ENCODE measurements around the gene BBIP1.
"Not testable (repeated sequence)": the region's sequence is repeated elsewhere in the genome, so short reads cannot be mapped to it uniquely, and the experiment has no call there.

The BBIP1 gene

GRCh38 chr10:110923856-110924493, 5.0 kb upstream of the BBIP1 start:
- H3K36me3 ChIP-seq (ENCODE audit: control insufficient read depth, insufficient read depth, low read length): no peaks in the 10 kb centered on the region
- DNase-seq (ENCODE audit: extremely low read depth, insufficient read length): peak; percentile 27
- peak overlapping the region; percentile 53 for H3K4me3 ChIP-seq (replicated peaks; ENCODE audit: low read depth, low read length)
- TF ChIP-seq, protein P1, sequence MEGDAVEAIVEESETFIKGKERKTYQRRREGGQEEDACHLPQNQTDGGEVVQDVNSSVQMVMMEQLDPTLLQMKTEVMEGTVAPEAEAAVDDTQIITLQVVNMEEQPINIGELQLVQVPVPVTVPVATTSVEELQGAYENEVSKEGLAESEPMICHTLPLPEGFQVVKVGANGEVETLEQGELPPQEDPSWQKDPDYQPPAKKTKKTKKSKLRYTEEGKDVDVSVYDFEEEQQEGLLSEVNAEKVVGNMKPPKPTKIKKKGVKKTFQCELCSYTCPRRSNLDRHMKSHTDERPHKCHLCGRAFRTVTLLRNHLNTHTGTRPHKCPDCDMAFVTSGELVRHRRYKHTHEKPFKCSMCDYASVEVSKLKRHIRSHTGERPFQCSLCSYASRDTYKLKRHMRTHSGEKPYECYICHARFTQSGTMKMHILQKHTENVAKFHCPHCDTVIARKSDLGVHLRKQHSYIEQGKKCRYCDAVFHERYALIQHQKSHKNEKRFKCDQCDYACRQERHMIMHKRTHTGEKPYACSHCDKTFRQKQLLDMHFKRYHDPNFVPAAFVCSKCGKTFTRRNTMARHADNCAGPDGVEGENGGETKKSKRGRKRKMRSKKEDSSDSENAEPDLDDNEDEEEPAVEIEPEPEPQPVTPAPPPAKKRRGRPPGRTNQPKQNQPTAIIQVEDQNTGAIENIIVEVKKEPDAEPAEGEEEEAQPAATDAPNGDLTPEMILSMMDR (IDR thresholded peaks at IDR 0.05; ENCODE audit: insufficient read depth, low read length, poor library complexity, severe bottlenecking): no peak
- H3K27me3 ChIP-seq (replicated peaks; ENCODE audit: control insufficient read depth, insufficient read depth, low read length): no peaks in the 10 kb centered on the region

DNA sequence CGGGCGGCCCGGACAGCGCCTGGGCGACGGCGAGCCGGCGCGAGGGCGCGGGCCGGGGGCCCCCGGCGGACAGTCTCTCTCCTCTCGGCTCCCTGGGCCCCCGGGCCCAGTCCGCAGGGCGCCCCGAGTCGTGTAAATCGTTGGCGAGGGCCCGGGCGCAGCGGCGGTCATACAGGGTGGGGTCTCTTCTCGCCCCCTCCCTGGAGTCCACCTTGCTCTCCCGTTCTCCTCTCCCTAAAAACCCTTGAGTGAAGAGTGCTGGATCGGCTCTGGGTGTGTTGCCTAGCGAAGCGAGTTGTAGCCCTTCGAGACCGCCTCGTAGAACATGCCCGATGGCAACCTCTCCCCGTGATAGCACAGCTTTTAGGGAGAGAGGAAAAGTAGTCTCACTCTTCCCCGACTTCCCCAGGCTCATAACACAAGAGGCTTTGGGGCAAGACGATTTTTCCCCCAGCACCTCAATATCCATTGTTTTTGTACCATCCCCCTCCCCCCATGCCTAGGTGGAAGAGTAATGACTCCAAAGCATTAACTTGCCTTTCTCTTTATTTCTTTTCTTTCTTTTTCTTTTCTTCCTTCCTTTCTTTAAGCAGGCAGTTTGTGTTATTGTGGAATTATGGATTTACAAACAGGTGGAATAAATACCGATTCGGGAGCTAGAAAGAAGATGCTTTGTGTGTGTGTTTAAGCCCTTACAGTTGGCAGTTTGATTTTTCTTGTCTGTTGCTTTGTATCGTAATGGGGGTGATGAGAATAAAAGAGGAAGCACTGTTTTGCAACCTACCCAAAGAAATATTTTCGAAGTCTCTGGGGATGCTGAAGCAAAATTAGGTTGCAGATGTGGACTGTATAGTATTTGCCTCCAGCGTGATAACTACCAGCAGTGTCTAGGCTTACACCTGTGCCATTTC, 1.2 kb upstream of the BBIP1 start:
- peak; percentile 67 for DNase-seq (ENCODE audit: extremely low read depth, insufficient read length)
- TF ChIP-seq, protein P1 (IDR thresholded peaks at IDR 0.05; ENCODE audit: insufficient read depth, low read length, poor library complexity, severe bottlenecking): no peak
- Histone ChIP-seq H3K4me3 (replicated peaks; ENCODE audit: low read depth, low read length) (peak overlapping the region; percentile 98), H3K36me3 (ENCODE audit: control insufficient read depth, insufficient read depth, low read length) (no peaks in the 10 kb centered on the region; the same call in 1 of the 2 replicates), H3K27me3 (replicated peaks; ENCODE audit: control insufficient read depth, insufficient read depth, low read length) (no peaks in the 10 kb centered on the region)

DNA sequence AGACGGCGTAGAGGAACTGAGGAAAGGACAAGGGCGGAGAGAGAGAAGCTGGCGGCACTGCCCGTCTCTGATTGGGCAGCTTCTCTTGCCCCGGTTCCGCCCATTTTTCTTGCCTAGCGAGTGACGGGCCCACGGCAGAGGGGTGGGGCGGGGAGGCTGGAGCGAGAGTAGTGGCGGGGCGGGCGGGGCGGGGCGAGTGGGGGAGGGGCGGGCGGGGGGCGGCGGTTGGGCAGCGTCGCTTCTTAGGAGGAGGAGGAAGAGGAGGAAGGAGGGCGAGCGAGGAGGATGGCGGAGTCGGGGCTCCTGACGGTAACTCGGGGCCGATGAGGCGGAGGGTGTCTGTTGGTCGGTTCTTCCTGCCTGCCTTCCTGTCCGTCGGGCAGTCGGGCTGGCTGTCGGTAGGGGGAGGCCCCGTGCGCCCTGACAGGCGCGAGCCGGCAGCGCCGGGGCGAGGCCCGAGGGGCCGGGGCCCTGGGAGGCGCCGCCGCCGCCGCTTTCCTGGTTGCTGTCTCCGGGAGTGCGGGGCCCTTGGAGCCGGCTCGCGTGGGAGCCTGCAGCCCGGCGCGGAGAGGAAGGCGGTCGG, 460 bp upstream of the BBIP1 start, which contains the start of gene SHOC2:
TSS of gene SHOC2 (plus strand) at position 256 of the 583 bp plus-strand sequence. CDS start 44,755 bp downstream, outside the sequence.
- H3K36me3 ChIP-seq (ENCODE audit: control insufficient read depth, insufficient read depth, low read length): no peaks in the 10 kb centered on the region; the same call in 1 of the 2 replicates
- peak within 1 kb of the TSS; percentile 98 for H3K4me3 ChIP-seq (replicated peaks; ENCODE audit: low read depth, low read length)
- no peak for DNase-seq (ENCODE audit: extremely low read depth, insufficient read length)
- TF ChIP-seq, protein P1 (IDR thresholded peaks at IDR 0.05; ENCODE audit: insufficient read depth, low read length, poor library complexity, severe bottlenecking): peak; percentile 31
- no peaks in the 10 kb centered on the region for H3K27me3 ChIP-seq (replicated peaks; ENCODE audit: control insufficient read depth, insufficient read depth, low read length)

DNA sequence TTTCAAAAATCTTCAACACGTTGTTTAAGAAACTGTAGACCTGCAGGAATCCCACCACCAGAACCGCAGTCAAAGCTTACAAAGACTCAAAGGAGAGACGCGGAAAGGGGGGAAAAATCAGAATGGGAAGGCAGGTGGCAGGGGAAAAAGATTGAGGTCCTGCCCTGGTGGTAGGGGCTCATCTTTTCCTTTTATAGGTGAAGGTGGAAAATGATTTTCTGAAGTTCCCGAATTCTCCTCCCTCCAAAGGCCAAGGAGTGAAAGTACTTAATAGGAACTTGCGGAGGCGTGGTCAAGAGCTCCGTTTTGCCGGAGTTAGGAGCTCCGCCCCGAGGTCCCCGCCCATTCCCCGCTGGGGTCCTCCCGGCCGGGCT, 724 bp downstream of the BBIP1 start:
- Histone ChIP-seq H3K4me3 (replicated peaks; ENCODE audit: low read depth, low read length) (peak overlapping the region; percentile 93), H3K36me3 (ENCODE audit: control insufficient read depth, insufficient read depth, low read length) (no peaks in the 10 kb centered on the region; the same call in 1 of the 2 replicates), H3K27me3 (replicated peaks; ENCODE audit: control insufficient read depth, insufficient read depth, low read length) (no peaks in the 10 kb centered on the region)
- TF ChIP-seq, protein P1 (IDR thresholded peaks at IDR 0.05; ENCODE audit: insufficient read depth, low read length, poor library complexity, severe bottlenecking): no peak
- DNase-seq (ENCODE audit: extremely low read depth, insufficient read length): peak; percentile 26

DNA sequence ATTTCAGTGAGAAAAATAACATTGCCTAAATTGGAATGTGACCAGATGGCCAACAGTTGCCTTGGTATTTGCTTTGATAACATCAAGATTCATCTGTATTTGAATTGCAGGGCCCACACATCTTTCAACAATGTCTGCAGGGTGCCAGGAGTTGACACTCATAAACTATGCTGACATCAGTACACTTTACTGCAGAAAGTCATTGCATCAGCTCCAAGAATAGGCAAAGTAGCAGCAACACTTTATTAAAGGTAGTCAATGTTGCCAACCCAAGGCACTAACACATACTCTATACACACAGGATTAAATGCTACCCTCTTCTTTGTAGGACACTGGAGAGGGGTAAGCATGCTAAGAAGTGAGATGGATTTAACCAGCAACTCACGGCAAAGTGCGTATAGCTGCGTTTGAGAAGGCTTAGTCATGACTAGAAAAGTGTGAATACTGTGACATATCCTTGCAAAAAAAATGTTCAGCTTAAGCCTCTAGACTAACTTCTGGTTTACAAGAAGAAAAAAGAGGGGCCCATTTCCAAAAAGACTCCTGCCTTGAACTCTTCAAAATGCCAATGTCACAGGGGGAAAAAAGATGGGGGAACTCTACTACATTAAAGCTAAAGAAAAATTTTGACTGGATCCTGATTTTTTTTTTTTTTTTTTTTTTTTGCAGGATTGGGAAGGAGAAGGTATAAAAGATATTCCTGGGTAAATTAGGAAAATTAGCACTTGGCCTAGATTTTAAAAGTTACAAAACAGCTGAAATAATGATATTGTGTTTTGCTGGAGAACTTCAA, 2.2 kb downstream of the BBIP1 start:
- Histone ChIP-seq H3K27me3 (replicated peaks; ENCODE audit: control insufficient read depth, insufficient read depth, low read length) (no peaks in the 10 kb centered on the region), H3K36me3 (ENCODE audit: control insufficient read depth, insufficient read depth, low read length) (no peaks in the 10 kb centered on the region; the same call in 1 of the 2 replicates), H3K4me3 (replicated peaks; ENCODE audit: low read depth, low read length) (no peak overlapping the region)
- TF ChIP-seq, protein P1 (IDR thresholded peaks at IDR 0.05; ENCODE audit: insufficient read depth, low read length, poor library complexity, severe bottlenecking): no peak
- no peak for DNase-seq (ENCODE audit: extremely low read depth, insufficient read length)

- not testable (repeated sequence) for H3K4me3 ChIP-seq (replicated peaks; ENCODE audit: low read depth, low read length); H3K36me3 ChIP-seq (ENCODE audit: control insufficient read depth, insufficient read depth, low read length); H3K27me3 ChIP-seq (replicated peaks; ENCODE audit: control insufficient read depth, insufficient read depth, low read length); DNase-seq (ENCODE audit: extremely low read depth, insufficient read length)
Observed at GRCh38 chr10:110915600-110915999, 3.4 kb downstream of the BBIP1 start.
